HG03039 (cell line): ENCODE results near the gene TOR1A.

Experiments used
- ATAC-seq: cut with Tn5 transposase; IDR thresholded peaks from one replicate; pipeline ENCODE4 v1.9.1; 2021; ENCODE audit warnings: mild to moderate bottlenecking, moderate library complexity; ENCODE audit not compliant: unreplicated experiment

TOR1A gene

GRCh38 chr9:129823935-129824601, at the start of gene TOR1A:
Gene TOR1A (minus strand): TSS chr9:129824136. CDS start chr9:129824085, 51 bp downstream.
- ATAC-seq = peak; percentile 66

GRCh38 chr9:129871046-129871445, 47.1 kb upstream of the TOR1A start:
- no peak for ATAC-seq

GRCh38 chr9:129869585-129870501, 45.9 kb upstream of the TOR1A start:
- no peak for ATAC-seq

GRCh38 chr9:129868872-129869486, 45.0 kb upstream of the TOR1A start:
- ATAC-seq = no peak

- no peak for ATAC-seq
Observed at GRCh38 chr9:129868023-129868871, 44.3 kb upstream of the TOR1A start.

GRCh38 chr9:129867136-129868022, 43.4 kb upstream of the TOR1A start:
- ATAC-seq = no peak

- no peak for ATAC-seq
Observed at GRCh38 chr9:129866394-129867135, 42.6 kb upstream of the TOR1A start.

- ATAC-seq = no peak
Observed at GRCh38 chr9:129865668-129866320, 41.9 kb upstream of the TOR1A start.

GRCh38 chr9:129864991-129865647, 41.2 kb upstream of the TOR1A start:
- no peak for ATAC-seq

- no peak for ATAC-seq
Observed at GRCh38 chr9:129863059-129863690, 39.2 kb upstream of the TOR1A start.

GRCh38 chr9:129861447-129861827, 37.5 kb upstream of the TOR1A start:
- no peak for ATAC-seq

- no peak for ATAC-seq
Observed at GRCh38 chr9:129860653-129861446, 36.9 kb upstream of the TOR1A start.

- ATAC-seq = no peak
Observed at GRCh38 chr9:129858167-129858962, 34.4 kb upstream of the TOR1A start.

GRCh38 chr9:129857207-129857606, 33.3 kb upstream of the TOR1A start:
- ATAC-seq = no peak

GRCh38 chr9:129854588-129855110, 30.7 kb upstream of the TOR1A start:
- ATAC-seq = no peak

- ATAC-seq = no peak
Observed at GRCh38 chr9:129853614-129854013, 29.7 kb upstream of the TOR1A start.
